EL (cell line): Measurements from ENCODE around the gene IPO13.
A peak's percentile ranks its signal among the peaks of the same experiment; 100 is the strongest.

Source experiments
- DNase-seq: peaks from one replicate; pipeline ENCODE4 v3.0.0-alpha.2; 2016

IPO13 gene

GRCh38 chr1:43931711-43932660 is 14.8 kb upstream of the IPO13 start:
- no peak for DNase-seq

GRCh38 chr1:43932786-43933385 is 13.9 kb upstream of the IPO13 start:
- peak; percentile 87 for DNase-seq

- DNase-seq, result peak; percentile 35
These were observed 13.2 kb upstream of the IPO13 start, which contains the start of gene ARTN for GRCh38 chr1:43933386-43934100. Gene ARTN (plus strand): TSS chr1:43933801. CDS start chr1:43935657, 1,856 bp downstream.

GRCh38 chr1:43934101-43934985 is 12.4 kb upstream of the IPO13 start:
- DNase-seq, result peak; percentile 67

- no peak for DNase-seq
These were observed 11.8 kb upstream of the IPO13 start for GRCh38 chr1:43934986-43935324.

- DNase-seq, result no peak
These were observed 10.9 kb upstream of the IPO13 start for GRCh38 chr1:43935711-43936427.

- peak; percentile 44 for DNase-seq
These were observed 10.2 kb upstream of the IPO13 start for GRCh38 chr1:43936431-43937151.

- no peak for DNase-seq
These were observed 9.4 kb upstream of the IPO13 start for GRCh38 chr1:43937179-43937865.

- DNase-seq, result no peak
These were observed 8.4 kb upstream of the IPO13 start for GRCh38 chr1:43938383-43938782.

GRCh38 chr1:43938892-43939587 is 7.7 kb upstream of the IPO13 start:
- no peak for DNase-seq

GRCh38 chr1:43942411-43942810 is 4.3 kb upstream of the IPO13 start:
- DNase-seq, result no peak

- no peak for DNase-seq
These were observed 1.9 kb upstream of the IPO13 start for GRCh38 chr1:43944860-43945259.

GRCh38 chr1:43945674-43946235 is 995 bp upstream of the IPO13 start:
- no peak for DNase-seq

GRCh38 chr1:43947061-43947873 is 517 bp downstream of the IPO13 start:
- no peak for DNase-seq

GRCh38 chr1:43947874-43948437 is 1.2 kb downstream of the IPO13 start:
- no peak for DNase-seq

- no peak for DNase-seq
These were observed 2.9 kb downstream of the IPO13 start for GRCh38 chr1:43949678-43950077.

- no peak for DNase-seq
These were observed 4.6 kb downstream of the IPO13 start for GRCh38 chr1:43951021-43951985.
